PFSK-1 (cell line): ENCODE results near the gene SEZ6.

Experiments used
- FOXP2 ChIP-seq: optimal IDR thresholded peaks from 2 replicates; pipeline ENCODE3; 2011; ENCODE audit warnings: borderline replicate concordance, control low read depth, inconsistent platforms; ENCODE audit not compliant: insufficient read depth; ENCODE audit errors: extremely low read length, extremely low read depth
- POLR2AphosphoS5 ChIP-seq: IDR thresholded peaks from 2 replicates; pipeline ENCODE4 v1.6.1; 2012; ENCODE audit warnings: low read depth, mild to moderate bottlenecking, control low read depth, low read length, moderate library complexity
- SIN3A ChIP-seq: IDR thresholded peaks from 2 replicates; pipeline ENCODE4 v1.6.1; 2012; ENCODE audit warnings: mild to moderate bottlenecking, low read length, moderate library complexity, borderline replicate concordance; ENCODE audit not compliant: insufficient read depth
- TAF1 ChIP-seq: IDR thresholded peaks from 2 replicates; pipeline ENCODE4 v1.6.1; 2012; ENCODE audit warnings: low read length, control low read depth, borderline replicate concordance; ENCODE audit not compliant: insufficient read depth
- TF ChIP-seq, protein P1 (sequence below), 2 experiments: IDR thresholded peaks; 2 replicates each; pipeline versions ENCODE4 v1.6.1 to v1.8.0; 2011 to 2012; ENCODE audit warnings: low read depth in 2 of 2, low read length in 2 of 2, control low read depth in 1 of 2, inconsistent platforms in 1 of 2, mild to moderate bottlenecking in 1 of 2, moderate library complexity in 1 of 2; ENCODE audit not compliant: insufficient read depth in 1 of 2

Gene SEZ6

DNA sequence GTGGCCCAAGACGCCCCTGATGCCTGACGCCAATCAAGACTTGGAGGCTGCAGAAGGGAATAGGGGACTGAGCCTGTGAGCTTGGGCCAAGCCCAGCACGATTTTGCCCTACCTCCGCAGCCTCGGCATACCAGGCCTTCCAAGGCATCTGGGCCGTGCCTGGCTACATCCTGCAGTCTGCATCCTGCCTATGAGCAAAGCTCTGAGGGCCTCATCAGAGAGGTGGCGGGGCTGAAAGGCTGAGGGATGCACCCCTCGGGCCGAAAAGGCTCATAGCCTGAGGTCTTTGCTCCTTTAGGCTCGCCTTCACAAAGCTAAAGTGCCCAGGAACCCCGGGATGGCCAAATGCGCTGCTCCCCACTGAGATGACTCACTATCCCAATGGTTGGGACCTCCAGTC lies 2.5 kb downstream of the SEZ6 start:
- TF ChIP-seq FOXP2 = no peak
- TF ChIP-seq SIN3A = no peak
- TF ChIP-seq, protein P1, sequence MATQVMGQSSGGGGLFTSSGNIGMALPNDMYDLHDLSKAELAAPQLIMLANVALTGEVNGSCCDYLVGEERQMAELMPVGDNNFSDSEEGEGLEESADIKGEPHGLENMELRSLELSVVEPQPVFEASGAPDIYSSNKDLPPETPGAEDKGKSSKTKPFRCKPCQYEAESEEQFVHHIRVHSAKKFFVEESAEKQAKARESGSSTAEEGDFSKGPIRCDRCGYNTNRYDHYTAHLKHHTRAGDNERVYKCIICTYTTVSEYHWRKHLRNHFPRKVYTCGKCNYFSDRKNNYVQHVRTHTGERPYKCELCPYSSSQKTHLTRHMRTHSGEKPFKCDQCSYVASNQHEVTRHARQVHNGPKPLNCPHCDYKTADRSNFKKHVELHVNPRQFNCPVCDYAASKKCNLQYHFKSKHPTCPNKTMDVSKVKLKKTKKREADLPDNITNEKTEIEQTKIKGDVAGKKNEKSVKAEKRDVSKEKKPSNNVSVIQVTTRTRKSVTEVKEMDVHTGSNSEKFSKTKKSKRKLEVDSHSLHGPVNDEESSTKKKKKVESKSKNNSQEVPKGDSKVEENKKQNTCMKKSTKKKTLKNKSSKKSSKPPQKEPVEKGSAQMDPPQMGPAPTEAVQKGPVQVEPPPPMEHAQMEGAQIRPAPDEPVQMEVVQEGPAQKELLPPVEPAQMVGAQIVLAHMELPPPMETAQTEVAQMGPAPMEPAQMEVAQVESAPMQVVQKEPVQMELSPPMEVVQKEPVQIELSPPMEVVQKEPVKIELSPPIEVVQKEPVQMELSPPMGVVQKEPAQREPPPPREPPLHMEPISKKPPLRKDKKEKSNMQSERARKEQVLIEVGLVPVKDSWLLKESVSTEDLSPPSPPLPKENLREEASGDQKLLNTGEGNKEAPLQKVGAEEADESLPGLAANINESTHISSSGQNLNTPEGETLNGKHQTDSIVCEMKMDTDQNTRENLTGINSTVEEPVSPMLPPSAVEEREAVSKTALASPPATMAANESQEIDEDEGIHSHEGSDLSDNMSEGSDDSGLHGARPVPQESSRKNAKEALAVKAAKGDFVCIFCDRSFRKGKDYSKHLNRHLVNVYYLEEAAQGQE (IDR thresholded peaks at IDR 0.05; ENCODE audit: insufficient read depth in 1 of 2, low read depth in 2 of 2, low read length in 2 of 2) = no peak
- TF ChIP-seq POLR2AphosphoS5 = no peak
- no peak for TF ChIP-seq TAF1

DNA sequence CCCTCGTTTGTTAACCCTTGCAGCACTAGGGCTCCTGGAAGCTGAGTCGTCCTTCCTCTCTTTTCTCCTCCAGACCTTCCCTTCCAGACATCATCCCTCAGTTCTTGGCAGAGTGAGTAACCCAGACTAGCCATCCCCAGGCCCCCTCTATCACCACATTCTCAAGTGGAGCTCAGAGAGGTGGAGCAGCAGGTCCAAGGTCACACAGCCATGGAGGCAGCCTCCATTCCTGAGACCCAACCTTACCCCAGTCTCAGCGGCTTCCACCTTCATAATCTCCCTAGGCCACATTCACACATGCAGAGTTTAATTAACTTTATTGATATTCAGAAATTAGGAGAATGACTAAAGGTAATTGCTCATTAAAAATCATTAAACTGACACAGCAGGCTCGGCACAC lies 3.0 kb downstream of the SEZ6 start:
- TF ChIP-seq TAF1 = no peak
- TF ChIP-seq, protein P1 (IDR thresholded peaks at IDR 0.05; ENCODE audit: insufficient read depth in 1 of 2, low read depth in 2 of 2, low read length in 2 of 2) = no peak
- TF ChIP-seq FOXP2 = no peak
- no peak for TF ChIP-seq SIN3A
- no peak for TF ChIP-seq POLR2AphosphoS5

DNA sequence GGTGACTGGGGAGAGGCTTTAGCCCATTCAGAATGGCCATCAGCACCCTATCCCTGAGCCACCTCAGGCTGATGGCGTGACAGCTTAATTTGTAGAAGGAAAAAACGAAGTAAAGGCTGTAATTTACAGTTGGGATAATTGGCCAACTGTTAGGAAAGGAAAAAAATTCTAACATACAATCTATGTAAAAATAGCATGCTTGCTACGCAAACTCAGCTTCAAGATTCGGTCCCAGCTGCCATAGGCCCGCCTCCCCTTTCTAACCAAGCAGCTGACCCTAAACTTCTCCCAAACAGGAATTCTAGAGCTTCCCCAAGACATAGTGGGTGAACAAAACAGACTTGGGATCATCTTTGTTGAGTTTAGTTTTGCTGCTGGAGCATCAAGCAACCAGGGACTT lies 4.9 kb downstream of the SEZ6 start:
- TF ChIP-seq TAF1 (no peak), FOXP2 (no peak), SIN3A (no peak), POLR2AphosphoS5 (no peak)
- TF ChIP-seq, protein P1 (IDR thresholded peaks at IDR 0.05; ENCODE audit: insufficient read depth in 1 of 2, low read depth in 2 of 2, low read length in 2 of 2) = no peak

DNA sequence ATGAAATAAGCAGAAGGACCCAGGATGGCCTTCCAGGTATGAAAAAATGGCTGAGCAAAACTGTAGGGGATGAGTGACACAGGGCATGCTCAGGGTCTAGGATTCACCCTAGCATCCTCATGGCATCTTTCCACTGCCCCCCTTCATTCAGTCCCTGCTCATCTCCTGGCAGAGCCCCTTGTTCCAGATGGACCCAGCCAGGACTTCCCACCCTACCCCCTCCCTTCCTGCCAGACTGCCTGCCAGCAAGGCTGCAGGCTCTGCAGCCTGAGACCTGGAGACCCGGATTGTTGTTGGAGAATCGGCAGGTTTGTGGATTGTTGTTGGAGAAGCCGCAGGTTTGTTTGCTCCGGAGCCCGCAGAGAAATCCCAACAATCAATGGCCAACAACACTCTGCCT lies 6.6 kb downstream of the SEZ6 start:
- TF ChIP-seq FOXP2 = no peak
- no peak for TF ChIP-seq TAF1
- TF ChIP-seq, protein P1 (IDR thresholded peaks at IDR 0.05; ENCODE audit: insufficient read depth in 1 of 2, low read depth in 2 of 2, low read length in 2 of 2) = no peak
- TF ChIP-seq POLR2AphosphoS5 = no peak
- no peak for TF ChIP-seq SIN3A

DNA sequence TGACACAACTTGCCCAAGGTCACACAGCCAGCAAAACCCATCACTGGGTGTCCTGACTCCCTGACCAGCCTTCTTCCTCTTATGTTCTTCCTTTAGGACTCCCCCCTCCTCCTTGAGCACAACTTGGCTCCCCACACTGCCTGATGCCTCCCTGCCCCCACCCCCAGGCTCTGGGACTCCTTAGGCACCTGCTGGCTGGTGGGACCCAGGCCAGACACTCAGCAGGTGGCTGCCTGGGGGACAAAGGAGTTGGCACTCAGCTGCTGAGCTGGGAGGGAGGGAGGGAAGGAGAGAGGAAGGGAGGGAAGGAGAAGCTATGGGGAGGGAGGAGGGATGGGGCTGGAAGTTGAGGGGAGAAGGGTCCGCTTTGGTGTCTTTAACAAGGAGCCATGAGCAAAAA lies 8.0 kb downstream of the SEZ6 start:
- TF ChIP-seq POLR2AphosphoS5 (no peak), FOXP2 (no peak), TAF1 (no peak), SIN3A (no peak)
- TF ChIP-seq, protein P1 (IDR thresholded peaks at IDR 0.05; ENCODE audit: insufficient read depth in 1 of 2, low read depth in 2 of 2, low read length in 2 of 2) = no peak
